NCI-H226 (cell line): ENCODE results near the gene MAGI2.

Experiments
- DNase-seq: peaks from one replicate; pipeline ENCODE4 v3.0.0-alpha.2; 2015

Gene MAGI2

DNA sequence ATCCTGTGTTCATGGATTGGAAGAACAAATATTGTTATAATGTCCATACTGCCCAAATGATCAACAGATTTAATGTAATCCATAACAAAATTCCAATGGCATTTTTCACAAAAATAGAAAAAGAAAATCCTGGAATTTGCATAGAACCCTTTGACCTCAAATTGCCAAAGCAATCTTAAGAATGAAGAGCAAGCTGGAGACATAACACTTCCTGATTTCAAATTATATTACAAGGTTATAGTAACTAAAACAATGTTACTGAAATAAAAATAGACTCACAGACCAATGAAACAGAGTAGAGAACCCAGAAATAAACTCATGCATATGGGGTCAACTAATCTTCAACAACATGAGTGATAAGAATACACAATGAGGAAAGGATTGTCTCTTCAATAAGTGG lies 1352.4 kb downstream of the MAGI2 start:
- no peak for DNase-seq

DNA sequence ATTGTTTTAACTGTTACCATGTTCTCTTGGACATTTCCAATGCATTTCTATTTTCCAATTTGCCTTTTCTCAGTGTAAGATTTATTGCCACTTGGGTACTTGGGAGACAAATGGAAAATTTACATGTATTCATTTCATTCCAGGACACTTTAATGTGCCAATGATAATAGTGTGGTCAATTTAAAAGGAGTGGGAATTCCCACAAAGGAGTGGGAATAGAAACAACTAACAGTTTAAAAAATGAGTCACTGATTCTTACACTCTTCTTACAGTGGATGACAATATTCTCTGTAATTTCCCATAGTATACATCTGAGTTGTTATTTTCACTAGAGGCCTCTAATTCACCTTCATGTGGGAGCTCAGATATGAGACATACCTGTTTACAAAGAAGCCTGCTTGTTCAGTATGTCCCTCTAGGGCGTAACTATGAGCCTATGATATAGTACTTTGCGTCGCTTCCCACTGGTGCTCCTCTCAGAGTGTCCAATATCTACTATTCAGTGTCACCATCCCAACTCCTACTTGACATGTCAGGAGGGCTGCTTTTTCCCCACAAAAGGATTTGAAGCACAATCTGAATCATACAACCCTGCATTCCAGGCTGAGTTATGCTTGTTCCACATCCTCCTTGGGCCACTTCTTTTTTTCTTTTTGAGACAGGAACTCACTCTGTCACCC lies 1353.6 kb downstream of the MAGI2 start:
- peak; percentile 56 for DNase-seq

DNA sequence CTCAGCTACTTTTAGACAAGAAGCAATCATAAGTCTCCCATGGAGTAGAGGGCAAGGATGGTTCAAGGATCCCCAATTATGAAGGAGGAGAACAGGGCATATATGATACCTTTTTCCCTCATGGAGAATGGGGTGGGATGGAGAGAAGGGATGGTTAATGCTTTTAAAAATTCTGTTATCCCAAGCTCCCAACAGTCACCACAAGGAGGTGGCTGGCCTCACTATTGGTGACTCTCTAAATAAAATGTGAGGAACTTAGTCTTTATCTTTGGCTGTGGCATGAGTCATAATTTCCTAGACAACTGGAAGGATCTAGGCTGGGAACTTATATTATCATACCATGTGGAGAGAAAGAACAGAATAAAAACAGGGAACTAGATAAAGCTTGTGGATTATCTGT lies 1357.9 kb downstream of the MAGI2 start:
- DNase-seq, result peak; percentile 77

DNA sequence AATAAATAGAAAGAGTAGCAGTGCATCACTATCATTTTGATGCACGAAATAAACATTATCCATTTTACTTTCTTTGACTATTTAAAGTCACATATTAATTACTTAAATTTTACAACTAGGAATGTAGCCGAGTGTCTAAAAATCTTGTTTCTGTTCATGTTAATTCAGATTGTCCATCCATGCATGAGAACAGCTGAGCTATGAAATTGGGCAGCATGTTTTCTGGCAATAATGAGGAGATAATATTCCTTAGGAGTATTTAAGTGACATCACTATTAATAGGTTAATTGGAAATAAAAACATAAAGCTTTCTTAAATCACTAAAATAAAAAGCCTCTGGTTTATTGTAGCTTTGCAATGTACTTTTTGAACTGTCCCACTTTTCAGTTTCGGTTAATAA lies 1361.1 kb downstream of the MAGI2 start:
- no peak for DNase-seq

DNA sequence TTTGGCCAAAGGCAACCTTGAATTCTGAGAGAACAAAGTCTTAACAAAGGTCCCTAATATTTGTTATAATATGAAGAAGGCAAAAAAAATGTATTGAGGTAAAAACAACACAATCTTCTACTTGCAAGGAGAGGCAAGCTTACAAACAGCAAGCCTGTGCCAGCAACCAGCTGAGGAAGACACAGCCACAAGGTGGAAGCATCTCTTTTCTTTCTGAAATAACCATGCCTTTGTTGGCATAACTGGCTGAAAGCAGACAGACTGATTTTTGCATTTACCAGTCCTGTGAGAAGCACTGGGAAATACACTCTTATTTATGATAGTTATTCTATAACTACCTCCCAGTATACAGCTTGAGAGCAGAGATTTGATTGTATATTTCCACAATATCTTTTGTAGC lies 1362.9 kb downstream of the MAGI2 start:
- peak; percentile 62 for DNase-seq

DNA sequence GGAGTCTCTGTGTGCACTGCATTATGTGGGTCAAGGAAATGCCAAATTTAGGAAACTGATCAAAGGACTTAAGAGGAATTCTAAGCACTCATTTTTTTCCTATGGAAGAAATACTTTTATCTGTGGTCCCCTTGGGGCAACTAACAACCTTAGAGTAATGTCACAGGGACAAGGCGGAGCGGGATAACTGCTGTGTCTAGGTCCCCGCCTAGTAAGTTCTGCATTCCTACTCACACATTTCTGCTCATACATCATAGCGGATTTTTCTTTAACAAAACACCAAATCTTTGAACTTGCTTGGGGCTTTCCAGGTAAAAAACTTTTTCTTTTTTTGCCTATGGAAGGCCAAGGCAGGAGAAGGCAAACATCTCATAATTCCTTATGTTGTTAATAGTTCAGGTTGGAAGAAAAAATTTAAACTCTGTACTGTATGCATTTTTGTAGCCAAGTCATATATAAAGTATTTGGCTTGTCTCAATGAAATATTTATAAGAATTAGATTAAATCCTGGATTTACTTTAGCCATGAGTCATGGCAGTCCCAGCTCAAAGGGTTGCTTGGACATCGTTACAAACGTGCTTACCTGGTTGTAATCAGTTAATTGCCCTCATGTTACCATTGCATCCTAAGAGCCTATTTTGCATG lies 1369.9 kb downstream of the MAGI2 start:
- DNase-seq, result peak; percentile 47

DNA sequence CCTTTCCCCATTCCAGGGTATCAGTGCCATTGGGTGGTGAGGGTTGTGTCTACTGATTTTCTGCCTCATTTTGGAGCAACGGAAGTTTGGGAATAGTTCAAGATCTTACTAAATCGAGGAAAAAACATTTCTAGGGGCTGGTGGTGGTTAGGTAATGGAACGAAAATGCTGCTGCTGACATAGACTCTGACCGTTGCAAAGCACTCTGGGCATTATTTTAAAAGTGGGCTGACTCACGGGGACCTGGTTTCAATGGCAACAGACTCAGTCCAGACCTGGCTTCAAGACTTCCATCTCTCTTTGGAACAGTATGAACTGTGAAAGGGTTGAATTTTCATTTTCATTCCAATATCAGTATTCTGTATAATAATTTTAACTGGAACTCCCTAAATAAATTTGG lies 1370.9 kb downstream of the MAGI2 start:
- DNase-seq, result no peak

DNA sequence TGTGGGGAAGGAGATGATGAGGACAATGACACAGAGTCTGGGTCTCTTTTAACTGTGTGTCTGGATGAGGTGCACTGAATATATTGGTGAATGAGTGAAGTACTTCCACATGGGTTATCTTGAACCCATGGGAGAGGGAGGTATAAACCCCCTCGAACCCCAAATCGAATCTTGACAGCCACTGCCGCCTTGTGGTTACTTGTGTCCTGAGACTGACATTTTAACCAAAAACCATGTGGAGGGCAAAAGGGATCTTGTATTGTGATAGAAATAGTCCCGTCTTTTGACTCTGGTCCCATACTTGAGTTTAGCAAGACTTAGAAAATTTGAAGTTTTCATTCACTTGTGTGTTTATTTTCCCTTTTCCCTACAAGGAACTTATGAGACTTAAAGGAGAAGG lies 1371.6 kb downstream of the MAGI2 start:
- DNase-seq, result no peak

DNA sequence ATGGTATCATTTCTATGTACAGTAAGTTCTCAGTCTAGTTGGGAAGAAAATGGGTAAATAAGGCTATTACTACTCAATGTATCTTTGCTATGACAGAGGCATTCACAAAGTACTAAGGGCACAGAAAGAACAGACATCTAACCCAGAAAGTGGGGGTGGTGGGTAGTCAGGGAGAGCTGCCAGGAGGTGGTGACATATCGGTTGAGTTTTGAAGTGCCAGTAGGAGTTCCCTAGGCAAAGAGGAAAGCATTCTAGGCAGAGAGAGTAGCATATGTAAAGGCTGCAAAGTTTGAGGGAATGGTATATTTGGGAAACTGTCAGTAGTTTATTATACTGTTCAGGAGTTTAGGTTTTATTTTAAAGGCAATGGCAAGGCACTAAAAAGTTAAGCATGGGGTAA lies 1372.1 kb downstream of the MAGI2 start:
- DNase-seq, result no peak

DNA sequence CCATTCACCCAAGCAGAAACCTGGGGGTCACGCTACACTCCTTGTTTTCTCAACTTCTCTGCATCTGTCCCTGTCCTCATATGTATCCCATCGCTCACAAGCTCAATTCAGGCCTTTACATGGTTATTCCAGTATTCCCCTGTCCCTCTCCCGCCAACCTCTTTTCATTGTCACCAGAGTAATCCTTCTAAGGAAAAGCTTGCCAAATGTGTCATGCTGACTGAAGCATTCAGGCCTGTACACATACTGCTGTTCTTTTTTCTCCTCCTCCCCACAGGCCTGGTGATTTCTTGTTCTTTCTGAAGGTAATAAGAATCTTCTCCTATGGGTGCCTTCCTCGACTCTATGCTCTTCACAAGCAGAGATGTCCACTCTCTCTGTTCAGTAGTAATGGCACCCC lies 1372.7 kb downstream of the MAGI2 start:
- no peak for DNase-seq

DNA sequence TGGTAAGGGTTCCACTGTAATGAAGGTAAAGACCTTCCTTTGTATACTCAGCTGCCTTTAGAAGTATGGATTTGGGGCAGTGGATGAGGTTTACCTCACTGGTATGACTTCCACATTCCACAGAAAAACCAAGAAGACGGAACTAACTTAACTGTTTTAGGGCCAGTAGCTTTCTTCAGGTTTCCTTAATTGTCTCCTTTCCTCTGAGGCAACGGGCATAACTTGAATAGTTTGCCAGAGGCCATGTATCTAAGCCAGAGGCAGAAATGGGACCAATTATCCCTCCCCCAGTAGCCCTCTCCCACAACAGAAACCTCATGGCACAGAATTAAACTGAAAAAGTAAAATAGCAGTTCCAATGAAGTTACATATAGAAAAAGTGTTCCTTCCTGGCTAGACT lies 1373.2 kb downstream of the MAGI2 start:
- DNase-seq, result no peak

DNA sequence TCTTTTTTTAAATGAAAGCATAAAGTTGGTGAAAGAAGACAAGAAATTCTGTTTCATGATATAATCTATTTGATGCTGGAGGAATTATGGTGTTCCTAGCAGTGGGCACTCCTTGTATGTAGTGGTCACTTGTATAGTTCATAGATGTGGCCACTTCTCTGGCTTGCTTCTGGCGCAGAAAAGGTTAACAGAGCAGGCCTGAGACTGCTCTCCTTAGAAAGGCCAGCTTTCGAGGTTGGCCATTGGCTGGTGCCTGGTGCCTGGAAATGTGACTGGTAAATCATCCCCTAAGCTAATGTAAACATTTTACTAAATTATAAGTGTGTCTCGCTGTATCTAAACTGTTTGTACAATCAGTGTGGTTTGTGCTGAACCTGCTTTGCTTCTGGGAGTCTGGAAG lies 1378.8 kb downstream of the MAGI2 start:
- DNase-seq, result no peak

DNA sequence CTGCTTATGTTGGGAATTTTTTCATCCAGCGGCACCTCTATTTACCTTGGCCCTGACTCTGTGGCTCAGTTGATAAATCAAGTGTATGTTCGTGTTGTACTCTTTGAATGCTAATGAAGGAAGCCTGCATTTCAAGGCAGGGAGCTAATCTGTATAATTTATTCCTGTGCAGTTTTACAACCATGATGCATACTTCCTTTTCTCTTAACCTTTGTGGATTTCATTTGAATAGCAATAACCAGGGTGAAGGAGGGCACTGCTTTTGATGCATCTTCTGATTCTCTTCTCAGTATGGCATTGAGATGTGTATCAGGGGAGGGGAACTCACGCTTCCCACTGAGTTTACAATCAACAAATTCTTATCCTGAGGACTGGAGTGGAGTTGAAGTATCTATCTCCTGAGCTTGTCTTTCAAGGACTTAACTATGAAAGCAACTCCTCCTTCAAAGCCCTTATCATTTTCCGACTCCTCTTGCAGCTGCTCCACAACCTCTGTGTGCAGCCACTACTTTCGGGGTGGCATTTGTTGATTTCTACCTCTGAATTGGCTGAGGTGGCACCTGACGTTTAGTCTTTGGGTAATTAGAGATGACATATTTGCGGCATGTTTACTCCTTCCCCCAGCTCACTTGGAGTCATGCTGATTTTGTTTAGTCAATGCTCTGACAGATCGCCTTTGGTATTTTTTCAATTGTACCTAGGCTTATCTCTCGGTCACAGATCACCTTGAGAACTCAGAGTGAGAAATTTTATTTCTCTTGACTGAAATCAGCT lies 1379.7 kb downstream of the MAGI2 start:
- DNase-seq, result no peak

DNA sequence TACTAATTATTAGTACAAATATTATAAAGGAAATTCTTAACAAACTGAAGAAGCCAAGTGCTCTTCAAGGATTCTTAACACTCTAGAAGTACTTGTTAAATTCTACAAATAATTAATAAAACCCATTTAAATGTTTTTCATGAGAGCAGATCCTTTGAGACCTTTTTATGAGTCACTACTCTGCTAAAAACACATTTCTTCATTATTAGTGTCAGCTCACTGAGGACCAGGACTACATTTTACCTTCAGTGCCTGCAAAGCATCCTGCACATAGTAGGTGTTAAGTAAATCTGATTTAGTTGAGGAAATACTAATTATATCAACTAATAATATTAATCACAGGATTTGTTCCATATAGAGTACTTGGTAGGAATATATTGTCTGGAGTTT lies 1381.3 kb downstream of the MAGI2 start:
- DNase-seq, result no peak

DNA sequence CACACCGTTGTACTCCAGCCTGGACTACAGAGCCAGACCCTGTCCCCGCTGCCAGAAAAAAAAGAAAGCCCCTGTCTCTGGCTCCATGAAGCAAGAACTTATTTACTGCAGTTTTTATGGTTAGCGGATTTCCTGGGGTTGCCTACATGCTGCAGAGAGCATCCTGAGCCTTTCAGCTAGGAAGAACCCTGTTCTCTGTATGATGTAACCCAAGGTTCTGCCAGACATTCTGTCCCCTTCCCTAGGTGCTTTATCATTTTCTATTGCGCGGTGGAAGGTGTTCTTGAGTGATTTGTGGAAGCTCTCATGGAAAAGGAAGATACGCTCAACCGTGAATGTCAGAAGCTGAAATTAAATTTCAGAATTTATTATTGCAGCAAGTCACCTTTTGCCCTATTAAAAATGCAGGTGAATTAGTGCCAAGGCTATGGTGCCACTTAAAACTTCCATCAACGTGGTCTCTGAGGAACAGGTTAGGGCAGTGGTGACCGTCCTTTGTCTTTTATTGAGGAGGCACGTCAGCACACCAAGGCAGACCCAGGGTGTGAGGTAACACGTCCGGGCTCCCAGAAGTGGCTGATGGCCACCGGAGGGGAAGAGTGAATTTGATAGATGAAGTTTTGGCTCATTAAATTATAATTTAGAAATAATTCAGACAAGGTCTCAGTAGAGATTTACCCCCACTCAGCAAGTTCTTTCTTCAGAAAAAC lies 1381.8 kb downstream of the MAGI2 start:
- no peak for DNase-seq

DNA sequence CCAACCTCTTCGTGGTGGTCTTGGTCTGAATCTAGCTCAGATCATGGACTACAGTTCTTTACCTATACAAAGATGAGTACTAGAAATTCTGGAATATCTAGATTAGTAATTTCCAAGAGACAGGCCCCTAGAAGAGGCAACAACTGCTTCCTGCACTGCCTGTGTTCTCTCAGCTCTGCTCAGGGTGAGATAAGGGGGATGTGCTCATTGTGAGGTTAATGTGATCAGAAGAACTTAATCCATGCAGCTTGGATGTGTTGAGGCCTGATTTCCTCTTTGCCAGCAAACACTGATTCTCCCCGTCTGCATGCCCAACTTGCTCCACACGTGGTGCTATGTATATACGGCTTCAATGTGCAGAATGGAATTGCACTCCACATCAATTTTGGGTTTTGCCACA lies 1386.9 kb downstream of the MAGI2 start:
- DNase-seq, result no peak

DNA sequence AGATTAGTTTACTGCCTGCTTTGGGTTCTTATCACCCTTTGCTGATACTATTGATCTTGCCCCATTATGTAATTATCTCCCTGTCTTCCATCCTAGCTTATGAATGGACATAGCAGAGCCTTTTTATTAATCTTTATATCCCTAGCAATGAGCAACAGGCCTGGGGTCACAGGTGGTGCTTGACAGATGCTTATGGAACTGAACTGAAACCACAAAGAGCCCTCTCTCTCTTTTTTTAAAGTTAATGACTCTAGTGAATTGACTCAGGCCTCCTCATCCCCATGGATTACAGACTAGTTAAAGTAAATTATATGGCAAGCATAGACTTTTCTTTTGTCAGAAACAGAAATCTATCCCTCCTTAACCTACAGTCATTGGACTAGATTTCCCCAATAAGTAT lies 1389.7 kb downstream of the MAGI2 start:
- DNase-seq, result no peak

DNA sequence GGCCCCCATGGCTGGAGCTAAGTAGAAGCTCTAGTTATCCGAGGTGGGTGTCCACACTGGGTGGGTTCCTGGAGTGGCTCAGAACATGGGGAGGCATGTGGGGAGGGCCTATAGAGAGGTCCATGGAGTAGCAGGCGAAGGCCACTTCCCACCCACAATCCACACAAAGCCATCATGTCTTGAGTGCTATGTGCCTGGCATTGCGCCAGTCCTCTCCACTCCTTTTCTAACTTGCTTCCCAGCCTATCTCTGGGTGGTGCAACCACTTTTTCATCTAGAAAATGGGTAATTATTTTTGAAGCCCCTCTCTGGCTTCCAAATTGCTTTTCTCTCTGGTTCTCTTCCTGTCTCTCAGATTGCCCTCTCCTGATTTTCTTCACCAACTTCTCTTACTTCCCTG lies 1391.3 kb downstream of the MAGI2 start:
- DNase-seq, result no peak

DNA sequence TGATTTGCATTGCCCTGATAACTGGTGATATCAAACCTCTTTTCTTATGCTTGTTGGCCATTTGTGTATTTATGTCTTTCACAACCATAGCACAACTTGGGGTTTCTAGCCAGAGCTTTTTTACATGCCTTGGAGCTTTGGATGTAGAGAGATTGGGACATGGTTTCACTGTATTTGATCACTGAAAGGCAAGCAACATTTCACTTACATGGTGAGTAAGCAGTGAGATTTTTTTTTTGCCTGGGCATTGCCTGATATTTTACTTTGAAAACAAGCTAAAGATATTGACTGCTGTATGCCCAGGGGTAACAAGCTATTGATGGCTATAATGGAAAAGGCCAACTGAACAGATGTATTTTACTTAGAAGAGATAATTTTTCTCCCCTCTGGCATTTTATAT lies 1395.9 kb downstream of the MAGI2 start:
- no peak for DNase-seq

DNA sequence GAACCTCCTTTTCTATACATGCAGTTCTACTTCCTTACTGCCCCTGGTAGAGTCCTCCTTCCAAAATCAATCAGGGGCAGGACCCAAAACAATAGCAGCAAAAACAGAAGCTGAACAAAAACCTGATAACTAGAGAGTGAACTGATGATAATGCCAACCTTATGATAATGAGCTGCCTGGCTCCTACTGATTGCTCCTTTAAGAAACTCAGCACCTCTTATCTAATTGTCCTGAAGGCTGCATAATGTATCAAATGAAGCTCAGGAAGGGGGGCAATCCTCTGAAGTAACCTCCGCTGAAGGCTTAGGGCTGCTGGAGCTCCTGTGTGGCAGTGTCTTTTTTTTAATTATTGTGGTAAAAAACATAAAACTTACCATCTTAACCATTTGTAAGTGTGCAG lies 1397.9 kb downstream of the MAGI2 start:
- no peak for DNase-seq

DNA sequence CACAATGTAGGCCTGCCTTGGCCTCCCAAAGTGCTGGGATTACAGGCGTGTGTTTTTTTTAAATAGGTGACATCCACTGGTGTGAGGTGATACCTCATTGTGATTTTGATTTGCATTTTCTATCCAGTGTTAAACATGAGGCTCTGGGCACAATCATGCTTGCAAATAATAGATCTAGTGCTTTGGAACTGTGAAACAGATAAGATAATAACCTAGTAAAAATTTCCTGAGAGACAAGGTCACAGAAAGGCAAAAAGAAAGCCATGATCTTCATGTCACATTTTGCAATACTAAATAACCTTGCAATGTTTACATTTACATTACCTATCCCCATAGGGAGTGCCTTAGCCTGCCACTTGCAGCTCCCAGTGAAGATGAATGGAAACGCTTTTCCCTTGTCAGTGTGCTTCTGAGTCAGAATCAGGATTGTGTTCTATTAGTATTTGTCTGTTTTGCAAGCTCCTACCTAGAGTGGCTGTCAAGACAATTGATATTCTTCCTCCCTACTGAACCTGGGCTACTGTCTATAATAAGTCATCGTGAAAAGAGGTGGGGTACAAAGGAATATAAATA lies 1398.4 kb downstream of the MAGI2 start:
- no peak for DNase-seq

DNA sequence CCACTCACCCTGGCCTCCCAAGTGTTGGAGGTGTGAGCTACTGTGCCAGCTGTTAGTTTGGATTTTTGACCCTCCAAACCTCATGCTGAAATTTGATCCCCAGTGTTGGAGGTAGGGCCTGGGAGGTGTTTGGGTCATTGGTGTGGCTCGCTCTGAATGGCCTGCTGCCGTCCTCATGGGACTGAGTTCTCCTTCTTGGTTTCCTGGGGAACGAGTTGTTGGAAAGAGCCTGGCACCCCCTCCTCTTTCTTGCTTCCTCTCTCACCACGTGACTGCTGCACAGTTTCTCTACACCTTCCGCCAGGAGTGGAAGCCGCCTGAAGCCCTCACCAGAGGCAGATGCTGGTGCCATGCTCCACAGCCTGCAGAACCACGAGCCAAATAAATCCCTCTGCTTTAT lies 1401.4 kb downstream of the MAGI2 start:
- DNase-seq, result no peak

DNA sequence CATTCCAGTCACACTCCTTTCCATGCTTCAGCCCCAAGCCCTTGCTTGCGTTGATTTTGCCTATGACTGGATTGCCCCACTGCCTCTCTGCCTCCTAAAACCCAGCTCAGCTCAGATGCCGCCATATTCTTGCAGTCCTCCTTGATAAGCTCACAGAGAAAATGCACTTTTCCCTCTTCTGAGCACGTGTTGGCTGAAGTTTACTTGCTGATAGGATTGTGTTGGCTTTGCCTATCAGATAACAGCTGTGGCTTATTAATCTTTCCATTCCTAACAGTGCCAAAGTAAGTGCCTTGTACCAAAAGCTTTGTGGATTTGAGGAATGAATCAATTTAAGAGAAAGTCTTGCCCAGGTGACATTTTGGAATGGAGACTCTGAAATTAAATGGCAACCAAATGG lies 1405.7 kb downstream of the MAGI2 start:
- DNase-seq, result no peak
